Activated naive CD8-positive, alpha-beta T cell treated with anti-CD3 and anti-CD28 coated beads, Interleukin-2, amount 50 U/mL, for 16 hours (primary cell): Measurements from ENCODE around the gene CNPPD1.

ENCODE experiments used
- DNase-seq: peaks from one replicate; pipeline ENCODE4 v3.0.0-alpha.2; 2020; ENCODE audit warnings: low read depth, low spot score

The CNPPD1 gene

DNA sequence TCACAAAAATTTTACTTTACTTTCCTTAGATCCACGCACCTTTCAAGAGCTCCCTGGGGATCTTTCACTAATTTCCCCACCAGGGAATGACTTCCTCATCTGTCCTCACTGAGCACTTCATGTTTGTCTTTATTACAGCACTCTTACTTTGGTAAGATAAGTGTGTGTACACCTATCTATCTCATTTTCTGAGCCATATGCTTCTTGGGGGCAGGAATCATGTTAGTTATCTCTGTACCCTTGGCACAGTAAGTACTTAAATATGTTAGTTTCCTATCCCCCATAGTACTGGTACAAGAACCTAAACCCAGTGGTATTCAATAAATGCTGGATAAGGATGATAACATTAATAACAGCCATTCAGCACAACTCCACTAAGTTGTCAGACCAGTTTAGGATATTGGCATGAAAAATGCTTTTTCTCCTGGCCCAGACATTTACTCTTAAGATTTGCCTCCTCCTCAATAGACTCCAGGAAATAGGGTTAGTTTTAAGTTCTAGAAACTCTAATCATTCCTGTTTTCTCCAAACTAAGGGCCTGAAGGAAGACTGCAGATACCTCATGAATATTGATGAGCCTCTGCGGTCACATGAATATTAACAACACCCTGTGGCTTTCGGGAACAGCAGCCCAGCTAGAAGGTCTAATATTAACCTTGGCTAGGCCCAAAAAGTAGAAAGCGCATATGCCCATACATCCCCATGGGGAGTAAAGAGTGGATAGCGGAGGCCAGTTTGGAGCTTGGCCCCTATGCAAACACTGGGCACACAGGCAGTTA lies 54.3 kb downstream of the CNPPD1 start:
- no peak for DNase-seq
